Activated CD8-positive, alpha-beta memory T cell treated with anti-CD3 and anti-CD28 coated beads for 36 hours (primary cell): ENCODE measurements around the gene GFY. TPM values are rescaled to one million over a fixed set of nuclear protein-coding genes. Genes with fewer than 3 reads are reported as not detected.

Source experiments
- CTCF ChIA-PET: fragments of 350-600 bp; sonication (Branson Sonifier 250); formaldehyde crosslinking; loops from one replicate; lab custom pipeline; 2021; ENCODE audit warnings: antibody characterized with exemption; lab: Charles Lee
- POLR2A ChIA-PET: fragments of 350-600 bp; sonication (Branson Sonifier 250); formaldehyde crosslinking; loops from one replicate; lab custom pipeline; 2021; ENCODE audit warnings: antibody characterized with exemption; lab: Charles Lee
- total RNA-seq, 2 experiments: library from RNA; stranded (reverse); gene quantifications; one replicate each; pipeline ENCODE4 v1.2.3, GENCODE V29; 2021

Gene GFY
- not detected for total RNA-seq

GRCh38 chr19:49425178-49425577 is at the start of gene GFY:
GFY (plus strand) TSS chr19:49425388; CDS start chr19:49426431, 1,043 bp downstream.
- ChIA-PET CTCF (no interaction called here), POLR2A (no interaction called here)

- CTCF ChIA-PET: interaction anchor here (0.5 kb wide), 1 partner anchor 56 kb away, joined by 4 read pairs; no protein-coding TSS in a partner anchor
- POLR2A ChIA-PET: no interaction called here
Measured at GRCh38 chr19:49378512-49378911, 46.7 kb upstream of the GFY start.

- POLR2A ChIA-PET: no interaction called here
- CTCF ChIA-PET: no interaction called here
Measured at GRCh38 chr19:49380391-49380790, 44.8 kb upstream of the GFY start.

- ChIA-PET CTCF (no interaction called here), POLR2A (no interaction called here)
Measured at GRCh38 chr19:49382639-49383038, 42.5 kb upstream of the GFY start.

- CTCF ChIA-PET: interaction anchor here (0.5 to 1.6 kb wide), 4 partner anchors 23 to 427 kb away, joined by 3 to 4 read pairs (median 4); partner anchors contain the start of gene FLT3LG
- POLR2A ChIA-PET: no interaction called here
Measured at GRCh38 chr19:49383599-49383998, 41.6 kb upstream of the GFY start.

- POLR2A ChIA-PET: no interaction called here
Measured at GRCh38 chr19:49387936-49388372, 37.2 kb upstream of the GFY start, which contains the start of gene KASH5. KASH5 (plus strand) TSS chr19:49388249; CDS start chr19:49390884, 2,635 bp downstream.

GRCh38 chr19:49389406-49389805 is 35.8 kb upstream of the GFY start:
- ChIA-PET CTCF (no interaction called here), POLR2A (no interaction called here)

More at GRCh38 chr19:49387936-49388372, 37.2 kb upstream of the GFY start, which contains the start of gene KASH5:
- CTCF ChIA-PET: interaction anchor here (0.6 to 0.9 kb wide), 4 partner anchors 20 to 163 kb away, joined by 3 to 4 read pairs (median 3); no protein-coding TSS in a partner anchor

- ChIA-PET CTCF (interaction anchor here (0.6 to 1.8 kb wide), 5 partner anchors 16 to 186 kb away, joined by 3 to 6 read pairs (median 4); partner anchors contain the start of gene PIH1D1), POLR2A (no interaction called here)
Measured at GRCh38 chr19:49390131-49390928, 34.9 kb upstream of the GFY start.

GRCh38 chr19:49390929-49391359 is 34.2 kb upstream of the GFY start:
- CTCF ChIA-PET: interaction anchor here (0.7 to 3.5 kb wide), 14 partner anchors 13 to 165 kb away, joined by 3 to 36 read pairs (median 4); partner anchors contain the start of gene PIH1D1
- POLR2A ChIA-PET: no interaction called here

- ChIA-PET CTCF (interaction anchor here (0.5 to 3.5 kb wide), 21 partner anchors 12 to 628 kb away, joined by 3 to 36 read pairs (median 4); partner anchors contain the start of gene PIH1D1), POLR2A (no interaction called here)
Measured at GRCh38 chr19:49391581-49392399, 33.4 kb upstream of the GFY start.

- ChIA-PET CTCF (interaction anchor here (0.6 to 3.5 kb wide), 4 partner anchors 12 to 193 kb away, joined by 3 to 36 read pairs (median 3); no protein-coding TSS in a partner anchor), POLR2A (no interaction called here)
Measured at GRCh38 chr19:49393881-49394280, 31.3 kb upstream of the GFY start.

- ChIA-PET CTCF (interaction anchor here (0.7 kb wide), 1 partner anchor 254 kb away, joined by 3 read pairs; no protein-coding TSS in a partner anchor), POLR2A (interaction anchor here (0.6 to 0.7 kb wide), 2 partner anchors 72 to 286 kb away, joined by 3 to 7 read pairs; no protein-coding TSS in a partner anchor)
Measured at GRCh38 chr19:49395581-49396407, 29.4 kb upstream of the GFY start.

- POLR2A ChIA-PET: interaction anchor here (0.7 kb wide), 1 partner anchor 285 kb away, joined by 7 read pairs; no protein-coding TSS in a partner anchor
- CTCF ChIA-PET: interaction anchor here (0.7 kb wide), 1 partner anchor 255 kb away, joined by 3 read pairs; no protein-coding TSS in a partner anchor
Measured at GRCh38 chr19:49396738-49397505, 28.3 kb upstream of the GFY start.

GRCh38 chr19:49398001-49398615 is 27.1 kb upstream of the GFY start:
- ChIA-PET CTCF (no interaction called here), POLR2A (interaction anchor here (1.0 kb wide), 1 partner anchor 28 kb away, joined by 3 read pairs; no protein-coding TSS in a partner anchor)

GRCh38 chr19:49398931-49399330 is 26.3 kb upstream of the GFY start:
- ChIA-PET POLR2A (interaction anchor here (1.0 kb wide), 1 partner anchor 27 kb away, joined by 3 read pairs; no protein-coding TSS in a partner anchor), CTCF (no interaction called here)

GRCh38 chr19:49400029-49400428 is 25.2 kb upstream of the GFY start:
- POLR2A ChIA-PET: no interaction called here
- CTCF ChIA-PET: no interaction called here
